Measurements from ENCODE around the gene LPCAT2.

GRCh38 chr16:55515111-55515510, 6.2 kb downstream of the LPCAT2 start:
- TF ChIP-seq YY1 (IDR thresholded peaks at IDR 0.05; ENCODE audit: low read depth) (no peak), CEBPB (IDR thresholded peaks at IDR 0.05) (no peak)
